ENCODE results near the gene CNST.

- TF ChIP-seq EZH2 (optimal IDR thresholded peaks at IDR 0.05; ENCODE audit: low read depth, low read length), result no peak
- TF ChIP-seq, protein P1, sequence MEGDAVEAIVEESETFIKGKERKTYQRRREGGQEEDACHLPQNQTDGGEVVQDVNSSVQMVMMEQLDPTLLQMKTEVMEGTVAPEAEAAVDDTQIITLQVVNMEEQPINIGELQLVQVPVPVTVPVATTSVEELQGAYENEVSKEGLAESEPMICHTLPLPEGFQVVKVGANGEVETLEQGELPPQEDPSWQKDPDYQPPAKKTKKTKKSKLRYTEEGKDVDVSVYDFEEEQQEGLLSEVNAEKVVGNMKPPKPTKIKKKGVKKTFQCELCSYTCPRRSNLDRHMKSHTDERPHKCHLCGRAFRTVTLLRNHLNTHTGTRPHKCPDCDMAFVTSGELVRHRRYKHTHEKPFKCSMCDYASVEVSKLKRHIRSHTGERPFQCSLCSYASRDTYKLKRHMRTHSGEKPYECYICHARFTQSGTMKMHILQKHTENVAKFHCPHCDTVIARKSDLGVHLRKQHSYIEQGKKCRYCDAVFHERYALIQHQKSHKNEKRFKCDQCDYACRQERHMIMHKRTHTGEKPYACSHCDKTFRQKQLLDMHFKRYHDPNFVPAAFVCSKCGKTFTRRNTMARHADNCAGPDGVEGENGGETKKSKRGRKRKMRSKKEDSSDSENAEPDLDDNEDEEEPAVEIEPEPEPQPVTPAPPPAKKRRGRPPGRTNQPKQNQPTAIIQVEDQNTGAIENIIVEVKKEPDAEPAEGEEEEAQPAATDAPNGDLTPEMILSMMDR (IDR thresholded peaks at IDR 0.05; ENCODE audit: low read length), result no peak
- TF ChIP-seq EZH2phosphoT487 (IDR thresholded peaks at IDR 0.05; ENCODE audit: low read length), result no peak
Observed at GRCh38 chr1:246558041-246558440, 8.2 kb upstream of the CNST start.
